A549 (cell line): ENCODE results near the gene EME2.

ENCODE experiments used
- TF ChIP-seq, protein P1 (sequence below): fragments of 200-600 bp; sonication (generic); IDR thresholded peaks from 2 replicates; pipeline ENCODE4 v1.6.1; 2016; ENCODE audit warnings: antibody characterized with exemption, mild to moderate bottlenecking, moderate library complexity
- TF ChIP-seq, protein P2 (sequence below): fragments of >200 bp; sonication (Bioruptor Twin); formaldehyde crosslinking; IDR thresholded peaks from 3 replicates; pipeline ENCODE4 v1.5.1; 2016

DNA sequence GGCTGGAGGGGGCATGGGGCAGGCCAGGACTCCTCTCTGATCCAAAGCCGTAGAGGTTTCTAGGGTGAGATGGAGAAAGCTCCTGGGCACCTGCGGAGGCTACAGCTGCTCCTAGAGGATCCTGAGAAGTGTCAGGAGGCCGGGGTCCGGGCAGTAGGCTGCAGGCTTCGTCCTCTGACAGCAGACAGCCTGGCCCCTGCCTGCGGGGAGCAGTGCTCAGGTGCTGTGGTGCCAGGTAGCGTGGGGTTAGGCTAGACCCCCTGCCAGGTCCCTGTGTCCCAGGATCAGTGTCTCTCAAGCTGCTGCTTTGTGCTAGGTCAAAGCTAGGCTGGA is 1.8 kb downstream of the EME2 start:
- TF ChIP-seq, protein P1, sequence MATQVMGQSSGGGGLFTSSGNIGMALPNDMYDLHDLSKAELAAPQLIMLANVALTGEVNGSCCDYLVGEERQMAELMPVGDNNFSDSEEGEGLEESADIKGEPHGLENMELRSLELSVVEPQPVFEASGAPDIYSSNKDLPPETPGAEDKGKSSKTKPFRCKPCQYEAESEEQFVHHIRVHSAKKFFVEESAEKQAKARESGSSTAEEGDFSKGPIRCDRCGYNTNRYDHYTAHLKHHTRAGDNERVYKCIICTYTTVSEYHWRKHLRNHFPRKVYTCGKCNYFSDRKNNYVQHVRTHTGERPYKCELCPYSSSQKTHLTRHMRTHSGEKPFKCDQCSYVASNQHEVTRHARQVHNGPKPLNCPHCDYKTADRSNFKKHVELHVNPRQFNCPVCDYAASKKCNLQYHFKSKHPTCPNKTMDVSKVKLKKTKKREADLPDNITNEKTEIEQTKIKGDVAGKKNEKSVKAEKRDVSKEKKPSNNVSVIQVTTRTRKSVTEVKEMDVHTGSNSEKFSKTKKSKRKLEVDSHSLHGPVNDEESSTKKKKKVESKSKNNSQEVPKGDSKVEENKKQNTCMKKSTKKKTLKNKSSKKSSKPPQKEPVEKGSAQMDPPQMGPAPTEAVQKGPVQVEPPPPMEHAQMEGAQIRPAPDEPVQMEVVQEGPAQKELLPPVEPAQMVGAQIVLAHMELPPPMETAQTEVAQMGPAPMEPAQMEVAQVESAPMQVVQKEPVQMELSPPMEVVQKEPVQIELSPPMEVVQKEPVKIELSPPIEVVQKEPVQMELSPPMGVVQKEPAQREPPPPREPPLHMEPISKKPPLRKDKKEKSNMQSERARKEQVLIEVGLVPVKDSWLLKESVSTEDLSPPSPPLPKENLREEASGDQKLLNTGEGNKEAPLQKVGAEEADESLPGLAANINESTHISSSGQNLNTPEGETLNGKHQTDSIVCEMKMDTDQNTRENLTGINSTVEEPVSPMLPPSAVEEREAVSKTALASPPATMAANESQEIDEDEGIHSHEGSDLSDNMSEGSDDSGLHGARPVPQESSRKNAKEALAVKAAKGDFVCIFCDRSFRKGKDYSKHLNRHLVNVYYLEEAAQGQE = no peak
- TF ChIP-seq, protein P2, sequence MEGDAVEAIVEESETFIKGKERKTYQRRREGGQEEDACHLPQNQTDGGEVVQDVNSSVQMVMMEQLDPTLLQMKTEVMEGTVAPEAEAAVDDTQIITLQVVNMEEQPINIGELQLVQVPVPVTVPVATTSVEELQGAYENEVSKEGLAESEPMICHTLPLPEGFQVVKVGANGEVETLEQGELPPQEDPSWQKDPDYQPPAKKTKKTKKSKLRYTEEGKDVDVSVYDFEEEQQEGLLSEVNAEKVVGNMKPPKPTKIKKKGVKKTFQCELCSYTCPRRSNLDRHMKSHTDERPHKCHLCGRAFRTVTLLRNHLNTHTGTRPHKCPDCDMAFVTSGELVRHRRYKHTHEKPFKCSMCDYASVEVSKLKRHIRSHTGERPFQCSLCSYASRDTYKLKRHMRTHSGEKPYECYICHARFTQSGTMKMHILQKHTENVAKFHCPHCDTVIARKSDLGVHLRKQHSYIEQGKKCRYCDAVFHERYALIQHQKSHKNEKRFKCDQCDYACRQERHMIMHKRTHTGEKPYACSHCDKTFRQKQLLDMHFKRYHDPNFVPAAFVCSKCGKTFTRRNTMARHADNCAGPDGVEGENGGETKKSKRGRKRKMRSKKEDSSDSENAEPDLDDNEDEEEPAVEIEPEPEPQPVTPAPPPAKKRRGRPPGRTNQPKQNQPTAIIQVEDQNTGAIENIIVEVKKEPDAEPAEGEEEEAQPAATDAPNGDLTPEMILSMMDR = no peak
